Activated T-cell treated with anti-CD3 and anti-CD28 coated beads for 1 hour (primary cell): Measurements from ENCODE around the gene DOCK1.
"Not testable (repeated sequence)": the region's sequence is repeated elsewhere in the genome, so short reads cannot be mapped to it uniquely, and the experiment has no call there.

ENCODE experiments used
- DNase-seq: peaks from one replicate; pipeline ENCODE4 v3.0.0-alpha.2; 2020; ENCODE audit warnings: low read depth

DOCK1 gene

GRCh38 chr10:127278001-127278400, 372.8 kb downstream of the DOCK1 start:
- no peak for DNase-seq

- no peak for DNase-seq
Observed at GRCh38 chr10:127279334-127279774, 374.1 kb downstream of the DOCK1 start.

GRCh38 chr10:127280446-127280845, 375.2 kb downstream of the DOCK1 start:
- DNase-seq: no peak

GRCh38 chr10:127283017-127283416, 377.8 kb downstream of the DOCK1 start:
- no peak for DNase-seq

- no peak for DNase-seq
Observed at GRCh38 chr10:127283576-127283975, 378.3 kb downstream of the DOCK1 start.

- no peak for DNase-seq
Observed at GRCh38 chr10:127290850-127291249, 385.6 kb downstream of the DOCK1 start.

- DNase-seq: no peak
Observed at GRCh38 chr10:127291329-127291728, 386.1 kb downstream of the DOCK1 start.

GRCh38 chr10:127292888-127293287, 387.7 kb downstream of the DOCK1 start:
- no peak for DNase-seq

- DNase-seq: peak; percentile 14
Observed at GRCh38 chr10:127293640-127294039, 388.4 kb downstream of the DOCK1 start.

GRCh38 chr10:127296696-127297095, 391.5 kb downstream of the DOCK1 start:
- no peak for DNase-seq

- DNase-seq: no peak
Observed at GRCh38 chr10:127298381-127298780, 393.2 kb downstream of the DOCK1 start.

GRCh38 chr10:127299192-127299591, 394.0 kb downstream of the DOCK1 start:
- DNase-seq: not testable (repeated sequence)

- DNase-seq: no peak
Observed at GRCh38 chr10:127299956-127300689, 394.9 kb downstream of the DOCK1 start.

- DNase-seq: no peak
Observed at GRCh38 chr10:127300868-127301321, 395.7 kb downstream of the DOCK1 start.

GRCh38 chr10:127302343-127302742, 397.1 kb downstream of the DOCK1 start:
- DNase-seq: no peak

GRCh38 chr10:127303105-127303504, 397.9 kb downstream of the DOCK1 start:
- DNase-seq: no peak

GRCh38 chr10:127303746-127304145, 398.5 kb downstream of the DOCK1 start:
- DNase-seq: no peak

GRCh38 chr10:127306479-127306878, 401.3 kb downstream of the DOCK1 start:
- no peak for DNase-seq

- DNase-seq: no peak
Observed at GRCh38 chr10:127307338-127307737, 402.1 kb downstream of the DOCK1 start.

- no peak for DNase-seq
Observed at GRCh38 chr10:127308031-127308430, 402.8 kb downstream of the DOCK1 start.

- not testable (repeated sequence) for DNase-seq
Observed at GRCh38 chr10:127309619-127310018, 404.4 kb downstream of the DOCK1 start.

- no peak for DNase-seq
Observed at GRCh38 chr10:127310430-127310829, 405.2 kb downstream of the DOCK1 start.

GRCh38 chr10:127310923-127311322, 405.7 kb downstream of the DOCK1 start:
- DNase-seq: no peak
